ENCODE measurements around the gene CFAP46.
"Not testable (repeated sequence)": the region's sequence is repeated elsewhere in the genome, so short reads cannot be mapped to it uniquely, and the experiment has no call there.

GRCh38 chr10:132792099-132792498 lies 150.3 kb downstream of the CFAP46 start:
- TF ChIP-seq ARNTL (CRISPR knock-in tag; IDR thresholded peaks at IDR 0.05; ENCODE audit: borderline replicate concordance, low read depth); PATZ1 (CRISPR knock-in tag; IDR thresholded peaks at IDR 0.05; ENCODE audit: borderline replicate concordance); TOX (CRISPR knock-in tag; IDR thresholded peaks at IDR 0.05; ENCODE audit: borderline replicate concordance): not testable (repeated sequence)

Data from SK-N-SH treated with all-trans-retinoic acid at 6 μM for 48 hours (cell line).